HG03354 (cell line): ENCODE data around the gene MYL3.

ENCODE experiments used
- ATAC-seq: cut with Tn5 transposase; IDR thresholded peaks from one replicate; pipeline ENCODE4 v1.9.1; 2021; ENCODE audit warnings: mild to moderate bottlenecking; ENCODE audit not compliant: unreplicated experiment, poor library complexity, severe bottlenecking

The MYL3 gene

DNA sequence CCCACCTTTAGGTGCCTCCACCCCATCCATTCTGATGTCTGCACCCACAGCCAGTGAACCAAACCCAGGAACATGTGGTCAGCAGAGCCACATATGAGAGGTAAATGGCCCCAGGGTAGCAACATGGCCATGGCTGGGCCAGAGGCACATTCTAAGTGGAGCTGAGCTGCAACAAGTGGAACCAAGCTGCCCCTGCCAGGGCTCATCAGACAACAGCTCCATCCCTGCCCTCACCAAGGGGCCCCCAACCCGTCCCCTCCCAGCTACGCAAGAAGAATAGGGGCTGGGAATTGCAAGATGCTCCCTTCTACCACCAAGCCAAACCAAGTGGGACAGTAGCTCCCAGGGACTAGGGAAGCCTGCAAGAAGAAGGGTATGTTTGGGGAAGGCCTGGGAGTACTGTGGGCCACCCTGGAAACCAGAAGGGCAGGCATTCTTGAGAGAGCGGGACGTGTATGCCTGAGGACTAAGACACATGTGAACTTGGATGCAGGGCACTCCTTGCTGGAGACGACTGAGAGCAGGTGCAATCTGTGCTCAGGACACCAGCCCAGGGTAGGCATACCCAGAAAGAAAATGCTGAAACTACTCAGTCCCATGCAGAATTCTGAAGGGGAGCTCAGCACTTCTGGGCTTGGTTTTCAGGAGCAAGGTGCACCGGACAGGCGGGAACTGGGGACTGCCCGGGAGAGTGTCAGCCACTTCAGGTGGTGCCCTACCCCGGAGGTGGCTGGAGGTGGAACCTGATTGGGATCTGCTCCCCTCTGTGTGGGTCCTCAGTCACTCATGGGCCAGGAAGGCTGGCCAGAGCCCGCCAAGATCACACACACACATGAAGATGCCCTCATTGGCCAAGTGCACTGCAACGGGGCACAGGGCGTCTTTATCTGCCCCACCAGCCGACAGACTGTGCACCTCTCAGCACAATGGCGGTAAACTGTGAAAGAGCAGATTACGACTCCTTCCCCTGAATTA, 9.5 kb downstream of the MYL3 start:
- ATAC-seq = no peak

DNA sequence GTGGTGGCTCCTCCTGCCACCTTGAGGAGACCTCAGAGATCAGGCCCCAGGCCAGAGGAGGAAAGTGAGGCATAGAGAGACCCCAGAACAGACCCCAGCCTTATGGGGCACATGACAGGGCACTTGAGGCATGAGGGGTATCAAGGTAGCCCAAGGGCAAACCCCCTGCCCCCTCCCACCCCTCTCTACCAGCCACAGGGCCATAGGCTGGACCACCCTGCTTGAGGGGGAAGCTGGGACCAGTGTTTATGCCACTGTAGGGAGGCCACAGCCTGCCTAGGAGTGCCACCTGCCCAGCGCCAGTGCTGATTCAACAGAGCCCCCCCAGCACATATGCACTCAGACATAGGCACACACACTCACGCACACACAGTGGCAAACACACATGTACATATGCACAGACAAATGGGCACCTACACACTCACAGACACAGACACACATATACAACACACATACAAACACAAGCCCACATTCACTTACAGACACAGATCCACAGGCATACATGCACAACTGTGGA, 10.3 kb downstream of the MYL3 start:
- ATAC-seq = no peak

- ATAC-seq = no peak
Measured at GRCh38 chr3:46852334-46852720, 10.9 kb downstream of the MYL3 start.

DNA sequence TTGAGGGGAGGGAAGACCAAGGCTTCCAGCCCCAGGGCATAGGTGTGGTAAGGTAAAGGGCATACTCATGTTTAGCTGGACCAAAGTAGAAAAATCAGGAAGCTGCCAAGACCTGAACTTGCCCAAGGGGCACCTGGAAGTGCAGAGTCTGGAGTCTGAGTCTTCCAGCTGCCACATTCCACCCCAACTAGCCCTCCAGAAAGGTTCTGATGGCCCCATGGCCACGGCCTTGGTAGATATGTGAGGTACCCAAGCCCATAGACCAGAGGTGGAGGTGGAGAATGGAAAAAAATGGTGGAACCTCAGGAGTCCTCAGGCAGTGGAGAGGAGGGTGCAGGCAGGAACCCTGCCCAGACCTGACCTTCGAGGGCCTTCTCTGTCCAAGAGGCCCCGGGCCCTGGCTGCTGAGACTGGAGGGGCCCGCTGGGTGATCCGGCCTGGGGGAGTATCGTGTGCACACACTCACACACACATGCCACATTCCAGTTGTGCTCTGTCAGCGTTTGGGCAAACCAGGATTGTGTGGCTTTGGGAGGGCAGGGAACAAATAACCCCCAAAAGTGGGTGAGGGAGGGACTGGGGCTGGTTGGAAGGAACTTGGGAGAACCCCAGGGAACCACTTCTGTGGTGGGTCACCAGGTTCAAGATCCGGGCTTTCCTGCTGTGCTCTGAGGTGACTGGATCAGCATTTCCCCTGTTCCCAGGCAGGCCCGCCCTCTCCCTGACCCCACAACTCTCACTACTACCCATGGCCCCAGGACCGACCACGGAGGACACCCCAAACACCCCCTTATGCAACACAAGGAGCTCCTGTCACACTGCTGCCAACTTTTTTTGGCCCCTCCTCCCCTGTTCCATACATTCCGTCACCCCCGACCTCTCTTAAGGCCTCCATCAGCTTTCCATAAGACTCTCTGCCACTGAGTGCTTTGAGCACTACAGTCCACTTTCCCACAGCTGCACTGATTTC, 11.6 kb downstream of the MYL3 start:
- ATAC-seq = no peak

DNA sequence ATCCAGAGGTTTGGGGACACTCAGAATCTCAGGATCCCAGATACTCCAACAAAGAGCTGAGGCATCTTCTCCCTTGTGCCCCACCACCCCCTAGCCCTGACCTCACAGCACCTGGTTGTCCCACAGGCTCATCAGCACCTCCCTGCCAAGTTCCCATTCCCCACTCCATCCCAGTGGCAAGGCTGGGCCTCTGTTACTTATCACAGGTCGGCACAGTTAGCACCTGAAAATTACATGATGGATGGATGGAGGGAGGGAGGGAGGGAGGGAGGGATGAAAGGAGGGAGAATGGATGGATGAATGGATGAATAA, 12.8 kb downstream of the MYL3 start:
- ATAC-seq = no peak

GRCh38 chr3:46849686-46850467, 13.4 kb downstream of the MYL3 start:
- no peak for ATAC-seq

DNA sequence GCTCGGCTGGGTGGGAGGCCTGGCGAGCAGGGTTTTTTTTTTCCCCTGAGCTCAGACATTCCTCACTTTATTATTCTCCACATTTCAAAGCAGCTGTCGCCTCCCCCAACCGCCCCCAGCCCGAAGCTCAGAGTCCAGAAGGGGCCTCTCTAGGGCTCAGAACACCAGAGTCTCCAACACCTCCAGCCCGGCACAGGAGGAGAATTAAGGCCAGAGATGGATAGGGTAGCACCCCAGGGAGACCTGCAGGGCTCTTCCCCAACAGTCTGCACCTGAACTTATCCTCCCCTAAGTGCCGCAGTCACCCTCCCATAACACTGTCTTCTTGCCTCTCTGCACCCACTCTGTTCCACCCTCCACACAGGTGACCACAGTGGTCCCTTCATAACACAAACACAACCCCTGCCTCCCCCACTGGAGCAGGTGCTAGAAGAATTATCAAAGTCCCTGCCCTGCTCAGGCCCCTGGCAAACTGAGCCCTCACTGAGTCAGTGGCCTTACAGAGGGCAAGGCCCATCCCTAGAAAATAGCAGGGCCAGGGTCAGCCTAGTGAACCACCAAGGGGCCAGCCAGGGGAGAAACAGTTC, 14.1 kb downstream of the MYL3 start:
- ATAC-seq = no peak

- no peak for ATAC-seq
Measured at GRCh38 chr3:46848271-46849044, 14.8 kb downstream of the MYL3 start.

- ATAC-seq = no peak
Measured at GRCh38 chr3:46847744-46848143, 15.5 kb downstream of the MYL3 start.

DNA sequence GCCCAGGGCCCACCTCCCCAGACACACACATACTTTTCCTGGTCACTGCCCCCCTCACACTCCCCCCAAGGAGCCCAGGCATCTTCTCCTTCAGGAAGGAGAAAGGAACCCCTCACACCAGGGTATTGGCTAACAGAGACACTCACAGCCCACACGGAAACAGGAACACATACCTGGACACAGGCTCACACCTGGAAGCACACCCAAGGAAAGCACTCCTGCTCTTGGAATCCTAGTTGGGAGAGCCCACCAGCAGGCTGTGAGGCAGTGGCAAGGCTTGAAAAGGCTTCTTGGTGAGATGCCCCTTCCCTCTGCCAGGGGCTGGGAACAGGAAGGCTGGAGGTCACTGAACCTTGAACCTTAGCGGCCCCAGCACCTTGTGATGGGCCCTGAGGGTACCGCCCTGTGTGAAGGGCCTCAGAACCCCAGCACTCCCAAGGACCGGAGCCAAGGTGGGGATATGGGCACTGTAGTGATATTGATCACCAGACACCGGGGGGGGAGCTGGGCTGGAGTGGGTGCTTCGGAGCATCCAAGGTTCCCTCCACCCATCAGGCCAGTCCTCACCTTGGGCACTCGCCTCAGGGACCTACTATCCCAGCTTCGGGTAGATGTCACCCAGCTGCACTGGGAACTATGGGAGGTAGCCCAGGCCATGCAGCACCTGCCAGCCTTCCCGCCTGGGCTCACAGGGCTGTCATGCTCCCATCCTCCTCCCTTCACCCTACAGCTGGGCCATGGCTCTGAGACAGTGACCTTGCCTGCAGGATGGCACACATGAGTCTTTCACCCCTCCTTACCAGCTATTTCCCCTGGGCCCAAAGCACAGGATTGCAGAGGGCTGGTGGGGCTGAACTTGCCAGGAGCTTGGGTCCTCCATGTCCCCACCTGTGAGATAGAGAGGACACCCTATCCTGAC, 16.4 kb downstream of the MYL3 start:
- no peak for ATAC-seq

DNA sequence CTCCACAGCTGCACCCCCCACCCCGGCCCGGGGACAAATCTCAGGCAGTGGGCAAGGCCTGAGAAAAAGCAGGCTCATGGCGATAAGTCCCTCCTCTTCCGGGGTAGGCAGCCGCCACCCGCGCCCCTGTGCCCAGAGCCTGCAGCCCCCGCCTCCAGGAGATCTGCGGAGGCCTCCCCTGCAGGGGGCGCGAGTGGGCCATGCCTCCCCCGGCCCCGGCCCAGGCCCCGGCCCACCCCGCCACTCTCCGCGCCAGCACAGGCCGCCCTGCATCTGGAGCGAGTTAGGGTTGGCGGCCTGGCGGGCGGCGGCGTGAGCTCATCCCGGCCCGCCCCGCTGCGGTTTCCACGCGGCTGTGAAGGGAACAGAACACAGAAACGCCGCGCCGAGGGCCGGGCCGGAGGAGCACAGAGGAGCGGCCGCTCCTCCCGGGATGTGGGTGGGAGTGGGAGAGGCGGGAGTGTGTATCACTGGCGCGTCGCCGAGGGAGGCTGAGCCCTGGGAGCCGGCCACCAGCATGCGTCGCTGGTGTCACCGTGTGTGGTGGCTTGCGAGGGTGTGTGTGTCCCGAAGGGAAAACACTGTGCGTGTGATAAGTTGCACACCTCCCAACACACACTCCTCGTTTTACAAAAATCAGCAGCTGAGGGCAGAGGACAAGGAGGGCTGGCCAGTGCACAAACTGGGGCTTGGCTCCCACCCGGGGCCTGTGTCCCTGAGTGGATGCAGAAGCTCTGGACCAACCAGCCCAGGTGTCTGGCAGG, 17.2 kb downstream of the MYL3 start:
- ATAC-seq = peak; percentile 77

- ATAC-seq = peak; percentile 58
Measured at GRCh38 chr3:46845397-46845859, 17.8 kb downstream of the MYL3 start.

- no peak for ATAC-seq
Measured at GRCh38 chr3:46844881-46845312, 18.3 kb downstream of the MYL3 start.

DNA sequence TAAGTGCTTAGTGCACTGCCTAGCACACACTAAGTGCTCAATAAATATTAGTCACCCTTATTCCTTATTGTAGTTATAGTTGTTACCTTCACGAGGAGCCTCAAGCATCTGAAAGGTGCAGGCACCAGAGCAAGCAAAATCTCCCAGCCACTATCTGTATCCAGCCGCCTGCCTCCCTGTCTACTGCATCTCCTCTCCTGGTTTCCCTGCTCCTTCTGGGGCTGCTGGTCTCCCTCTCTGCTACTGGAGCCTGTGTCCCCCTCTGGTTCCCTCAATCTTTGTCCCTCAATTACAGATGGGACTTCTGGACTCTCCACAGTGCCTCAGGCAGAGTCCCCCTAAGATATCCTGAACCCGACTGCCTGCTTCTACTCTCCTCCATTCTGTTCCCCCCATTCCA, 18.8 kb downstream of the MYL3 start:
- no peak for ATAC-seq

DNA sequence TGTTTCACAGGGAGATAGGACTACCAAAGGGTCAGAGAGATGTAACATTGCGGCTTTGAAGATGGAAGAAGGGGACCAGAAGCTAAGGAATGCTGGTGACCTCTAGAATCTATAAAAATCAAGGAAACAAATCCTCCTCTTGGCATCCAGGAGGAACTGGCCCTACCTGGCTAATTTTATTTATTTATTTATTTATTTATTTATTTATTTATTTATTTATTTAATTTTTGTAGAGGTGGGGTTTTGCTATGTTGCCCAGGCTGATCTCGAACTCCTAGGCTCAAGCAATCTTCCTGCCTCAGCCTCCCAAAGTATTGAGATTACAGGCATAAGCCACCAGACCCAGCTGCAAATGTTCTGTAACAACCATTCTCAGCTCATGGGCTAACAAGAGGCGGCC, 19.7 kb downstream of the MYL3 start:
- no peak for ATAC-seq

GRCh38 chr3:46840491-46840890, 22.8 kb downstream of the MYL3 start:
- no peak for ATAC-seq

DNA sequence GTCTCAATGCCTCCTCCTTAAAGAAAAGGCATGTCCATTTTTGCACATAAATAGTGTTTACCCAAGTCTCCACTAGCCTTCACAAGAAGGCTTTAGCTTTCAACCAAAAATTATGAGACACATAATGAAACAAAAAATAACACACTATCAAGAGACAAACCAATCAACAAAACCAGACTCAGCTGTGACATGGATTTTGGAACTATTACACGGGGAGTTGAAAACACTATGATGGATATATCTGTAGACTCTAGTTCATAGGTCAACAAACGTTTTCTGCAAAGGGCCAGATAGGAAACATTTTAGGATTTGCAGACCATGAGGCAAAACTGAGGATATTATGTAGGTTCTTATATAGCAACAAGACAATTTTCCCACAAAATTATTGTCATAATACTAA, 24.9 kb downstream of the MYL3 start:
- no peak for ATAC-seq
